A549 (cell line): ENCODE results near the gene CCDC134.

Source experiments
- BHLHE40 ChIP-seq: IDR thresholded peaks from 2 replicates; pipeline ENCODE4 v1.6.1; 2012; ENCODE audit warnings: low read depth, low read length, inconsistent platforms
- CHD2 ChIP-seq: fragments of 150-350 bp; IDR thresholded peaks from 2 replicates; pipeline ENCODE4 v1.6.1; 2014; ENCODE audit warnings: low read length; ENCODE audit not compliant: partially characterized antibody
- ESRRA ChIP-seq: fragments of 150-350 bp; IDR thresholded peaks from 2 replicates; pipeline ENCODE4 v1.6.1; 2014; ENCODE audit warnings: mild to moderate bottlenecking, low read length, borderline replicate concordance
- JUNB ChIP-seq: fragments of >200 bp; sonication (Bioruptor Twin); formaldehyde crosslinking; IDR thresholded peaks from 2 replicates; pipeline ENCODE4 v1.6.1; 2016
- NFE2L2 ChIP-seq: fragments of 150-350 bp; conservative IDR thresholded peaks from 2 replicates; pipeline ENCODE4 v1.6.1; 2014; ENCODE audit warnings: low read length
- POLR2A ChIP-seq: IDR thresholded peaks from 2 replicates; pipeline ENCODE4 v1.6.1; 2012; ENCODE audit warnings: mild to moderate bottlenecking, low read length
- SMC3 ChIP-seq: fragments of >200 bp; sonication (Bioruptor Twin); formaldehyde crosslinking; IDR thresholded peaks from 3 replicates; pipeline ENCODE4 v1.6.1; 2018; ENCODE audit warnings: inconsistent platforms
- TP53 ChIP-seq: fragments of 250-450 bp; sonication (Bioruptor Pico); IDR thresholded peaks from 2 replicates; pipeline ENCODE4 v1.5.0; 2021; ENCODE audit warnings: mild to moderate bottlenecking, moderate library complexity
- TF ChIP-seq, protein P1 (sequence below): fragments of 200-600 bp; sonication (generic); IDR thresholded peaks from 2 replicates; pipeline ENCODE4 v1.6.1; 2016; ENCODE audit warnings: antibody characterized with exemption, mild to moderate bottlenecking, moderate library complexity
- TF ChIP-seq, protein P2 (sequence below): fragments of >200 bp; sonication (Bioruptor Twin); formaldehyde crosslinking; IDR thresholded peaks from 3 replicates; pipeline ENCODE4 v1.5.1; 2016

DNA sequence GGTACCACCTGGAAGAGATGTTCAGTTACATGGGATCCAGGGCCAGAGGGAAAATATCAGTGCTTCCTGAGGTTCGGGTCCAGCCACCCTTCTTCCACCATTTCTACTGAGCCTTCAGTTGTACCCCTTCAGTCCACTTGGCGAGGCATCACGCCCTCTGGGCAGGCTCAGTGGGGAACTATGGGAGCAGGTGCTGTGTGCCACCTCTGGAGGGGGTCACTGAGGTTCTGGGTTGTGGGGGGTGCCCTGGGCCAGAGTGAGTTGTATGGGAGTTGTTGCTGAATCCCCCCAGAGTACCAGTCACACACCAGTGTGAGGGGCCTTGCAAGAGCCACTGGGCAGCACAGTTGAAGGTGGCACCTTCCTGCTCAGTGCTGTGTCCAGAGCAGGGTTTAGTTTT lies 29.7 kb downstream of the CCDC134 start:
- TF ChIP-seq, protein P1, sequence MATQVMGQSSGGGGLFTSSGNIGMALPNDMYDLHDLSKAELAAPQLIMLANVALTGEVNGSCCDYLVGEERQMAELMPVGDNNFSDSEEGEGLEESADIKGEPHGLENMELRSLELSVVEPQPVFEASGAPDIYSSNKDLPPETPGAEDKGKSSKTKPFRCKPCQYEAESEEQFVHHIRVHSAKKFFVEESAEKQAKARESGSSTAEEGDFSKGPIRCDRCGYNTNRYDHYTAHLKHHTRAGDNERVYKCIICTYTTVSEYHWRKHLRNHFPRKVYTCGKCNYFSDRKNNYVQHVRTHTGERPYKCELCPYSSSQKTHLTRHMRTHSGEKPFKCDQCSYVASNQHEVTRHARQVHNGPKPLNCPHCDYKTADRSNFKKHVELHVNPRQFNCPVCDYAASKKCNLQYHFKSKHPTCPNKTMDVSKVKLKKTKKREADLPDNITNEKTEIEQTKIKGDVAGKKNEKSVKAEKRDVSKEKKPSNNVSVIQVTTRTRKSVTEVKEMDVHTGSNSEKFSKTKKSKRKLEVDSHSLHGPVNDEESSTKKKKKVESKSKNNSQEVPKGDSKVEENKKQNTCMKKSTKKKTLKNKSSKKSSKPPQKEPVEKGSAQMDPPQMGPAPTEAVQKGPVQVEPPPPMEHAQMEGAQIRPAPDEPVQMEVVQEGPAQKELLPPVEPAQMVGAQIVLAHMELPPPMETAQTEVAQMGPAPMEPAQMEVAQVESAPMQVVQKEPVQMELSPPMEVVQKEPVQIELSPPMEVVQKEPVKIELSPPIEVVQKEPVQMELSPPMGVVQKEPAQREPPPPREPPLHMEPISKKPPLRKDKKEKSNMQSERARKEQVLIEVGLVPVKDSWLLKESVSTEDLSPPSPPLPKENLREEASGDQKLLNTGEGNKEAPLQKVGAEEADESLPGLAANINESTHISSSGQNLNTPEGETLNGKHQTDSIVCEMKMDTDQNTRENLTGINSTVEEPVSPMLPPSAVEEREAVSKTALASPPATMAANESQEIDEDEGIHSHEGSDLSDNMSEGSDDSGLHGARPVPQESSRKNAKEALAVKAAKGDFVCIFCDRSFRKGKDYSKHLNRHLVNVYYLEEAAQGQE: no peak
- TF ChIP-seq, protein P2, sequence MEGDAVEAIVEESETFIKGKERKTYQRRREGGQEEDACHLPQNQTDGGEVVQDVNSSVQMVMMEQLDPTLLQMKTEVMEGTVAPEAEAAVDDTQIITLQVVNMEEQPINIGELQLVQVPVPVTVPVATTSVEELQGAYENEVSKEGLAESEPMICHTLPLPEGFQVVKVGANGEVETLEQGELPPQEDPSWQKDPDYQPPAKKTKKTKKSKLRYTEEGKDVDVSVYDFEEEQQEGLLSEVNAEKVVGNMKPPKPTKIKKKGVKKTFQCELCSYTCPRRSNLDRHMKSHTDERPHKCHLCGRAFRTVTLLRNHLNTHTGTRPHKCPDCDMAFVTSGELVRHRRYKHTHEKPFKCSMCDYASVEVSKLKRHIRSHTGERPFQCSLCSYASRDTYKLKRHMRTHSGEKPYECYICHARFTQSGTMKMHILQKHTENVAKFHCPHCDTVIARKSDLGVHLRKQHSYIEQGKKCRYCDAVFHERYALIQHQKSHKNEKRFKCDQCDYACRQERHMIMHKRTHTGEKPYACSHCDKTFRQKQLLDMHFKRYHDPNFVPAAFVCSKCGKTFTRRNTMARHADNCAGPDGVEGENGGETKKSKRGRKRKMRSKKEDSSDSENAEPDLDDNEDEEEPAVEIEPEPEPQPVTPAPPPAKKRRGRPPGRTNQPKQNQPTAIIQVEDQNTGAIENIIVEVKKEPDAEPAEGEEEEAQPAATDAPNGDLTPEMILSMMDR: no peak
- TF ChIP-seq POLR2A: no peak
- TF ChIP-seq CHD2: no peak
- TF ChIP-seq TP53 (CRISPR knock-in tag): no peak
- TF ChIP-seq SMC3: no peak
- TF ChIP-seq JUNB: no peak
- no peak for TF ChIP-seq ESRRA
- no peak for TF ChIP-seq NFE2L2
- TF ChIP-seq BHLHE40: no peak
